ENCODE measurements around the gene RNF220.

DNA sequence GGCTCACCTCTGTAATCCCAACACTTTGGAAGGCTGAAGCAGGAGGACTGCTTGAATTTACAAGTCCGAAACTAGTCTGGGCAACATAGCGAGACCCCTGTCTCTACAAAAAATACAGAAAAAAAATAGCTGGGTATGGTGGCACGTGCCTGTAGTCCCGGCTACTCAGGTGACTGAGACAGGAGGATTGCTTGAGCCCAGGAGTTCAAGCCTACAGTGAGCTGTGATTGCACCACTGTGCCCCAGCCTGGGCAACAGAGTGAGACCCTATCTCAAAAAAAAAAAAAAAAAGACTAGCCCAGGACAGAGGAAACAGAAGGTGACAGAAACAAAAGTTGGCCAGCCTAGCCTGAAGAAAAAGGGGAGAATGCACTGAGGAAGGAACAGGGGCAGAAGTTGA, 290.6 kb downstream of the RNF220 start:
- no peak for TF ChIP-seq GLIS3 (CRISPR knock-in tag; IDR thresholded peaks at IDR 0.05)
- TF ChIP-seq ZC3H10 (CRISPR knock-in tag; IDR thresholded peaks at IDR 0.05), result no peak

All from SK-N-SH treated with all-trans-retinoic acid at 6 μM for 48 hours (cell line).